Hematopoietic multipotent progenitor cell (in vitro differentiated cells): ENCODE results near the gene PLCD1. TPM values are rescaled to one million over a fixed set of nuclear protein-coding genes. Genes with fewer than 3 reads are reported as not detected.

Experiments used
- DNase-seq, 3 donors: peaks; one replicate each; pipeline ENCODE4 v3.0.0-alpha.2; 2011 to 2015; ENCODE audit warnings: low read depth in 2 of 3, low spot score in 2 of 3
- total RNA-seq: library from RNA; depleted of rRNA; stranded (reverse); fragments of >200 nt; gene quantifications from one replicate; pipeline ENCODE4 v1.2.3, GENCODE V29; 2012

The PLCD1 gene
- total RNA-seq, 1 donor: 12.1 TPM

DNA sequence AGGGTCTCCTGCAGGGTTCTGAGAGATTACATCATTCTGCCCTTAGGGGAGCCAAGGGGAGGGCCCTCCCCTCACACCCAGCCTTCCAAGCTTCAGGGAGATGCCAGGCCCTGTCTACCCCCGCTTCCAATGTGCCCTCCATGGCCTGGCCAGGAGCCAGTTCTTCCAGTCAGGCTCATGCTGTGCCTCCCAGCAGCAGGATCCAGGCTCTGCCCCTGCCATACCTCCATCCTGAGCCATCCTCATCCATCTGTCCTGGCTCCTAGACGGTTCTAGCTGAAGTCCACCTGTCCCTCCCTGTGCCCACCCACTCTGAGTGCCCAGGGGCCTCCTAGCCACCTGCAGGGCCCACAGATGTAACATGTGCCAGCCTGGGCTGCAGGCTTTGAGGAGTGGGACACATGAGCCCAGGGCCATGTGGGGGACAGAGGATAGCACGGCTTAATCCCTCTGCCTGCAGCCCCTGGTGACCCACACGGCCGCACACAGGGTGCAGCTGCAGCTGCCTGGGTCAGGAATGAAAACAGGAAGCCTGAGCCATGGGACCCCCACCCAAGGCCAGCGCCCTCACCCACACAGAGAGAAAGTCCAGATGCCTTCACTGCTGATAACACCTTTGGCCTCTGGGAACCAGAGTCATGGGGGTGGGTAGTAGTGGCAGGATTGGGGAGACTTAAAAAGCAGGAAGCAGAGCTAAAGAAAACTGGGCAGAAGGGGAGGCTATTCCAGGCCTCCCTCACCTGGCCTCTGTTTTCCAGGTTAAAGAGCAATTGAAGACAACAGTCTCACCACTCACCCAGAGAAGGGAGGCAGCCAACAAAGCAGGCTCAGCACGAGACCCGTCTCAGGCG, 11.8 kb downstream of the PLCD1 start:
- no peak for DNase-seq

DNA sequence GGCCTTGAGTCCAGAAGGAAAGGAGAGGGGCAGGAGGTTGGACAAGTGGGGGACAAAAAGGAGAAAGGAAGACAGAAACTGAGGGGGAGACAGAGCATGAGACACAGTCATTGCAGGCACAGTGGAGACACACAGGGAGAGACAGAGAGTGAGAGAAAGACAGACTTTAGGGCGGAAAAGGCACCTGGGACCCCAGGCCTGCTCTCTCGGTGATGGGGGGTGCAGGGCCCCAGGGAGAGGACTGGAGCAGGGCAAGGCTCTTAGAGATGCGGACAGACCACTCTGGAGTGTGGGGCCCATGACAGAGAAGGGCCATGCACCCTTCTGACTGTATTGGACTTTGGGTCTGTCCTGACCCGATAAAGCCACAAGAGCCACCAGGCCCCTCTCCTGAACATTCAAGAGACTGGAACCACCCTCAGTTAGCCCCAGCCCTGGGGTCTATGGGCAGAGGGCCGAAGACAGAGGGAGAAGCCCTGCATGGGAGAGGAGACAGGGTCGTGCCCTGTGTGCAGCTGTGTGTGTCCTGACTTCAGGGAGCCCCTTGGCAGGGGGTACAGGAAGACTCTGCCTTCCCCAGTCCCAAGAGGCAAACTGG, 12.5 kb downstream of the PLCD1 start:
- no peak for DNase-seq

DNA sequence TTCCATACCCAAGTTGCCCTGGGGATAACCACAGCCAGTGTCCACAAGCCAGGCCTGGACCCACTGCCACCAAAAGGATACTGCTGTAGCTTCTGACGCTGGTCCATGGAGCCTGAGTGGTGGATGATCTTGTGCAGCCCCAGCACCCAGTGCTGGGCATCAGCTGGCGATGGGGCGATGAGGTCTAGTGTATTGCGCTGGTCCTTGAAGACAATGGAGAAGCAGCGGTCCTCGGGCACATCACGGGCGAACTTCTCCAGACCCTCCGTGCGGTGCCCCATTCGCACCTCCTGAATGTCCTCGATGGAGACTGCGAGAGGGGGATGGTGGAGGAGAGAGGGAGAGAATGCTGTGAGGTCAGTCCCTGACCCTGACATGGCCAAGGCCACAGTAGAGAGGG, 13.0 kb downstream of the PLCD1 start:
- no peak for DNase-seq

GRCh38 chr3:38015984-38016383, 13.5 kb downstream of the PLCD1 start:
- DNase-seq: no peak

GRCh38 chr3:38015485-38015884, 14.0 kb downstream of the PLCD1 start:
- DNase-seq: no peak

DNA sequence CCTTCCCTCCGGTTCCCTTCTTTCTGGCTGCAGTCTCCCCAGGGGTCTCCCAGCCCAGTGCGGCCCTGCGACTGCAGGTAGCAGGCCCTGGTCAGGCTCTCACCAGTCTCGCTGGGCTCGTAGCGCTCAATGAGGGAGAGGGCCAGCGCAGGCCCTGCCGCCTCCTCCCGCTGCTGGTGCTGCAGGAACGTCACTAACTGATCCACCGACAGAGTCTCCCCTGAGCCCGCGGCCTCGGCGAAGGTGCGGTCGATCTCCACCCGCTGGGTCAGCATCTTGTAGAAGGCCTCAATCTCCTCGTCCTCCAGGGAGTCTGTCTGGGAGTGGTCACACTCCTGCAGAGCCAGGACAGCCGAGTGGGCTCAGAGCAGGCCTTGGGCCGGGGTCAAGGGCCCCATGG, 18.3 kb downstream of the PLCD1 start:
- no peak for DNase-seq

GRCh38 chr3:38009807-38010591, 19.4 kb downstream of the PLCD1 start:
- DNase-seq: no peak

- no peak for DNase-seq
Observed at GRCh38 chr3:38008971-38009580, 20.4 kb downstream of the PLCD1 start.

DNA sequence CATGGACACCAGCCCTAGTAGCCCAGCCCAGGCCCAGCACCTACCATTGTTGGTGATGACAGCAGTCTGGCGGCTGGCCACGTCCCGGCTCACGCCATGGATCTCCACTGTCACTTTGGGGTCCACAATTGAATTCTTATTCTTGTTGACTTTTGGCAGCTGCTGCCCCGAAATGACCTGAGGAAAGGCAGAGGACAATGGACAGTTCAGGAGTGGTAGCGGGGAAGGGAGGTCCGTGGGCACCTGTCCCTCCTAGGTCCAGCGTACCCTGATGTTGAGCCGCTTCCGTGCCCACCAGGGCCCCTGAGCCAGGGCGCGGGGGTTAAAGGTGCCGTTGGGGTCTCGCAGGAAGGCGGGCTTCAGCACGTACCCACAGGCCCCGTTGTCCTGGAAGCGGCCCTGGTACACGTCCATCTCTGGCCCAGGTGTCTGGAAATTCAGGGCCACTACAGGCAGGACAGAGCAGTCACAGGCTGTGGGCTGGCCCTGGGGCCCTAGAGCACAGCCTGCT, 21.2 kb downstream of the PLCD1 start:
- no peak for DNase-seq

- DNase-seq: no peak
Observed at GRCh38 chr3:38007754-38008090, 21.7 kb downstream of the PLCD1 start.

GRCh38 chr3:38006445-38006995, 22.9 kb downstream of the PLCD1 start:
- no peak for DNase-seq

- no peak for DNase-seq
Observed at GRCh38 chr3:38006031-38006430, 23.4 kb downstream of the PLCD1 start.

GRCh38 chr3:38005076-38006020, 24.1 kb downstream of the PLCD1 start:
- no peak for DNase-seq

DNA sequence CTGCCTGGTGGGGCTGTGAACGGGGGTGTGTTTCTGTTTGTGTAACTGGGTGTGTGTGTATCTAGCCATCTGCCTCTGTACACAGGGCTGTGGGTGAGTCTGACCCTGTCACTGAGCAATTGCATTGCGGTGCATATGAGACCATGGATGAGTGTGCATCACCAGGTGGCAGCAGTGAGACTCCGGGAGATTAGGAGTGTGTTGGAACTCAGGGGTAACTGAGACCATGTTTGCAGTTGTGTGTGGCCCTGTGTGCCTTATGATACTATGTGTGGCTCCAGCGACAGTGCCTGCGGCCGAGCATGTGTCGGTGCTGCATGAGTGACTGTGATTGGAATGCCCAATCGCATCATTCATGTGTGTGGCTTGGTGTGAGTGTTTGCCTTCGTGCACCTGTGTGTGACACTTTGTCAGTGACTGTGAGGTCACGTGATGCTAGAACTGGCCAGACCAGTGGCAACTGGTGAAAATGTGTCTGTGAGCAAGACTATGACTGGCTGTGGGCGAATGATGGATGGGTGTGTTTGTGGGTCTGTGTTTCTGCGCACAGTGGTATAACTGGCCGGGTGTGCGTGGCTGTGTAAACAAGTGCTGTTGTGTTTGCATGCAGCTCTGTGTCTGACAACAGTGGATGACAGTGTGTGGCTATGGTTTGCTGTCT, 24.9 kb downstream of the PLCD1 start:
- DNase-seq: peak in 2 of 3 donors; percentile 50 to 72

GRCh38 chr3:38003817-38004414, 25.5 kb downstream of the PLCD1 start:
- no peak for DNase-seq

DNA sequence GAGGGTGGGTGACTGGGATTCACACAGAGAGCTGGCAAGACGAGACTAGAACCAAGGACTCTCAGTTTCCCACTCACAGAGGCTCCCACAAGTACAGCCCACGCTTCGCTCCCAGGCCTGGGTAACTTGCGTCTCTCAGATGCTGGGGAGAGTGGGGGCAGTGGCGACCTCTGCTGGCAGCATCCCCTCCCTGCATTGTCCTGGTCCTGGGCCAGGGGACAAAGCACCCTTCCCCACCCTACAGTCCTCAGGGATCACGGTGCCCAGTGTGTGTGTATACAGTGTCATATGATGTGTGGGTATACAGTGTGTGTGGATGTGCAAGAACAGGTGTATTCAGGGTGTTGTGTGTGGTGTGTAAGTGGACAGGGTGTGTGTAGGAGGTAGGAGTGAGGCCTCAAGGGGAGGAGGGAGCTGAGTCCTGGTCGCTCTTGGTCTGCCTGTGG, 26.0 kb downstream of the PLCD1 start:
- DNase-seq: peak in 2 of 3 donors; percentile 37 to 55

GRCh38 chr3:38002940-38003339, 26.5 kb downstream of the PLCD1 start:
- no peak for DNase-seq

DNA sequence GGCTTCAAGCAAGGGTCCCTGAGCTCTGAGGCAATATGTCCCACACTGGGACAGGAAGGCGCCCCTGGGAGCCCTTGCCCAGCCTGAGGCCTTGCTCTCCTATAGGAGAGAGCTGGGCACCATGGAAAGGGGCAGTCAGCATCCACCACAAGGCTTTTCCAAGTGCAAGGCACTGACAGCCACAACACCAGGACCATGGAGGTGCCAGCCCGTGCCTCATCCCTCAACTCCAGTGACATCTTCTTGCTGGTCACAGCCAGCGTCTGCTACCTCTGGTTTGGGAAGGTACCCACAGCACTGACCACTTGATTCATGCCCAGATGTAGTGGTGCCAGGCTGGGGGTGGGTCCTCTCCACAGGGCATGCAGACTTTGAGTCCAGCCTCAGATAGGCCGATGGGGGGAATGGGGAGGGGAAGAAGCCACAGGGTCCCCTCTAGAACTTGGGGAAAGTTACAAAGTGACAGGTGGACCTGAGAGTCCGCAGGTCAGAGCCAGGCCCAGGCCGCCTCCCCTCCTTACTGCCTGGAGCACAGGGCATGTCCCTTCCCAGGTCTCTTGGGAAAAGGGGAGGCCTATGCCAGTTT, 27.1 kb downstream of the PLCD1 start:
- no peak for DNase-seq
